ENCODE data around the gene NLN. TPM values are rescaled to one million over a fixed set of nuclear protein-coding genes. Genes with fewer than 3 reads are reported as not detected.
"Not testable (repeated sequence)": the region's sequence is repeated elsewhere in the genome, so short reads cannot be mapped to it uniquely, and the experiment has no call there.

NLN gene
- polyA plus RNA-seq, 1 donor = 41.7 TPM

GRCh38 chr5:65871776-65872175 is 149.8 kb downstream of the NLN start:
- not testable (repeated sequence) for DNase-seq

- no peak for DNase-seq
Observed at GRCh38 chr5:65873181-65873750, 151.3 kb downstream of the NLN start.

GRCh38 chr5:65874241-65874640 is 152.2 kb downstream of the NLN start:
- no peak for DNase-seq

GRCh38 chr5:65876496-65876895 is 154.5 kb downstream of the NLN start:
- no peak for DNase-seq

GRCh38 chr5:65876970-65877369 is 155.0 kb downstream of the NLN start:
- no peak for DNase-seq

Other genes starting within 250 kb of the NLN start
- gene ADAMTS6, start 240.3 kb upstream of the NLN start, polyA plus RNA-seq (ENCODE audit: insufficient read length) = 3.2 TPM
- gene CENPK, start 159.0 kb upstream of the NLN start, polyA plus RNA-seq (ENCODE audit: insufficient read length) = 70.1 TPM
- 111 TPM for gene PPWD1, start 158.9 kb upstream of the NLN start, polyA plus RNA-seq (ENCODE audit: insufficient read length)
- gene TRIM23, start 97.9 kb upstream of the NLN start, polyA plus RNA-seq (ENCODE audit: insufficient read length) = 24.5 TPM
- gene SHLD3, start 97.2 kb upstream of the NLN start, polyA plus RNA-seq (ENCODE audit: insufficient read length) = 4.9 TPM
- 44.0 TPM for gene TRAPPC13, start 97.2 kb upstream of the NLN start, polyA plus RNA-seq (ENCODE audit: insufficient read length)
- gene SGTB, start 96 bp upstream of the NLN start, polyA plus RNA-seq (ENCODE audit: insufficient read length) = 9.3 TPM
- gene ERBIN, start 204.4 kb downstream of the NLN start, polyA plus RNA-seq (ENCODE audit: insufficient read length) = 124 TPM

All from left kidney (tissue), 2 donors.